ENCODE measurements around the gene CPEB4. TPM values are rescaled to one million over a fixed set of nuclear protein-coding genes. Genes with fewer than 3 reads are reported as not detected.

Gene CPEB4
- total and polyA plus RNA-seq, 2 of the 8 experiments (the other 6 are each of a cell fraction or from before 2014, with no cell fraction given), result 8.4 to 13.4 TPM

GRCh38 chr5:173846929-173847501, 41.1 kb upstream of the CPEB4 start:
- no peak overlapping the region for H3K4me2 ChIP-seq (ENCODE audit: insufficient read depth in 1 of 2, low read depth in 2 of 2, low read length in 2 of 2)
- no peak overlapping the region for H2BK5ac ChIP-seq (ENCODE audit: low read depth, low read length)
- no peaks in the 10 kb centered on the region for H3K36me3 ChIP-seq (ENCODE audit: control insufficient read depth in 2 of 4, insufficient read depth in 4 of 4, low read length in 3 of 4)
- H3K23ac ChIP-seq (ENCODE audit: insufficient read length), result no peak overlapping the region
- no peak overlapping the region for H4K91ac ChIP-seq (replicated peaks; ENCODE audit: insufficient read length, low read length)
- no peaks in the 10 kb centered on the region for H4K20me1 ChIP-seq (replicated peaks in 1 of 2; ENCODE audit: control insufficient read depth in 1 of 2, insufficient read depth in 2 of 2, low read length in 2 of 2)
- WGBS, 2 experiments (ENCODE audit: extremely low coverage in 1 of 2, insufficient coverage in 1 of 2, insufficient read length in 1 of 2, insufficient replicate concordance in 2 of 2, low coverage in 1 of 2, low lambda C conversion rate in 2 of 2, missing lambda C conversion rate in 1 of 2), result 100% methylated on average over 1 of the region's 1 CpG; no CpG with 5 or more reads in 1 of the 2 experiments
- no peak for DNase-seq (ENCODE audit: low read depth in 1 of 2, low spot score in 2 of 2)
- no peak overlapping the region for H2AK5ac ChIP-seq (ENCODE audit: low read depth, low read length)
- POLR2A ChIA-PET (ENCODE audit: partially characterized antibody), result no interaction called here
- no peaks in the 10 kb centered on the region for H3K23me2 ChIP-seq (ENCODE audit: low read depth, low read length)
- H3K79me2 ChIP-seq (ENCODE audit: control insufficient read depth in 1 of 2, insufficient read depth in 2 of 2, low read length in 2 of 2), result no peaks in the 10 kb centered on the region
- no peak overlapping the region for H2BK20ac ChIP-seq (ENCODE audit: low read length)
- H2BK15ac ChIP-seq (ENCODE audit: low read length), result no peak overlapping the region
- no peaks in the 10 kb centered on the region for H3K79me1 ChIP-seq (ENCODE audit: low read depth, low read length)
- no peak for FAIRE-seq
- H2BK120ac ChIP-seq (replicated peaks; ENCODE audit: low read depth, low read length), result no peak overlapping the region
- H3K4me1 ChIP-seq (replicated peaks in 1 of 4; ENCODE audit: control insufficient read depth in 3 of 4, insufficient read depth in 4 of 4, low read length in 3 of 4), result no peaks in the 10 kb centered on the region
- CTCF ChIA-PET (ENCODE audit: partially characterized antibody), result interaction anchor here (1.3 kb wide), 1 partner anchor 11 kb away, joined by 4 read pairs; no protein-coding TSS in a partner anchor
- H3K27me3 ChIP-seq (replicated peaks in 1 of 4; ENCODE audit: control insufficient read depth in 3 of 4, extremely low read depth in 1 of 4, insufficient read depth in 3 of 4, low read length in 3 of 4), result no peaks in the 10 kb centered on the region
- peaks cover 3 to 7% of the 10 kb centered on the region in 2 experiments; a peak in 1 of 4 replicates for H3K9me3 ChIP-seq (ENCODE audit: insufficient read depth in 2 of 2, low read depth in 1 of 2, low read length in 1 of 2)
- no peak overlapping the region for H2AFZ ChIP-seq (ENCODE audit: low read length)
- no peak overlapping the region for H3K4me3 ChIP-seq (ENCODE audit: extremely low read depth in 1 of 4, insufficient read depth in 2 of 4, low read depth in 3 of 4, low read length in 4 of 4)
- no peak overlapping the region for H4K8ac ChIP-seq (ENCODE audit: extremely low read depth, insufficient read depth, low read length)
- no peak overlapping the region for H3K18ac ChIP-seq (ENCODE audit: extremely low read depth, low read length)
- H2BK12ac ChIP-seq (ENCODE audit: low read depth, low read length), result no peak overlapping the region
- H3K14ac ChIP-seq (ENCODE audit: insufficient read length), result no peak overlapping the region
- H4K5ac ChIP-seq (ENCODE audit: insufficient read length, low read depth, low read length), result no peak overlapping the region
- H3K4ac ChIP-seq (replicated peaks; ENCODE audit: insufficient read length, low read depth, low read length), result no peak overlapping the region
- H3K27ac ChIP-seq (ENCODE audit: low read depth, low read length), result no peak overlapping the region
- no peak for TF ChIP-seq ASH2L (IDR thresholded peaks at IDR 0.05; ENCODE audit: low read length)
- TF ChIP-seq SIRT6 (IDR thresholded peaks at IDR 0.05; ENCODE audit: low read length), result no peak
- no peak for TF ChIP-seq POU5F1 (IDR thresholded peaks at IDR 0.05; ENCODE audit: low read depth, low read length)
- no peak for TF ChIP-seq TCF12 (IDR thresholded peaks at IDR 0.05; ENCODE audit: low read depth, low read length)
- no peak for TF ChIP-seq TBP (IDR thresholded peaks at IDR 0.05; ENCODE audit: low read depth, low read length)
- TF ChIP-seq CBX8 (IDR thresholded peaks at IDR 0.05; ENCODE audit: borderline replicate concordance, low read depth, low read length), result no peak
- TF ChIP-seq RBBP5 (IDR thresholded peaks at IDR 0.05; ENCODE audit: borderline replicate concordance, low read depth, low read length), result no peak
- TF ChIP-seq BRCA1 (IDR thresholded peaks at IDR 0.05; ENCODE audit: low read depth, low read length), result no peak
- no peak for TF ChIP-seq SIX5 (IDR thresholded peaks at IDR 0.05; ENCODE audit: low read depth, low read length)
- TF ChIP-seq CREB1 (IDR thresholded peaks at IDR 0.05), result no peak
- no peak for TF ChIP-seq POLR2AphosphoS5 (IDR thresholded peaks at IDR 0.05; ENCODE audit: low read depth, low read length)
- no peak for TF ChIP-seq EP300 (IDR thresholded peaks at IDR 0.05; ENCODE audit: borderline replicate concordance in 1 of 2, low read depth in 2 of 2, low read length in 2 of 2)
- no peak for TF ChIP-seq ZNF274 (IDR thresholded peaks at IDR 0.05; ENCODE audit: borderline replicate concordance, extremely low read depth, low read length)
- TF ChIP-seq RFX5 (IDR thresholded peaks at IDR 0.05; ENCODE audit: borderline replicate concordance, low read depth, low read length), result no peak
- H3K56ac ChIP-seq (replicated peaks; ENCODE audit: insufficient read length, low read depth, low read length), result no peak overlapping the region
- no peak overlapping the region for H3K9ac ChIP-seq (replicated peaks in 1 of 4; ENCODE audit: extremely low read depth in 1 of 4, low read depth in 3 of 4, low read length in 3 of 4)

Measured in H1 (cell line).